ENCODE data around the gene CAMK2B. TPM values are rescaled to one million over a fixed set of nuclear protein-coding genes. Genes with fewer than 3 reads are reported as not detected.

The CAMK2B gene
- total RNA-seq, 1 donor from 2014 or later = 9.3 TPM

DNA sequence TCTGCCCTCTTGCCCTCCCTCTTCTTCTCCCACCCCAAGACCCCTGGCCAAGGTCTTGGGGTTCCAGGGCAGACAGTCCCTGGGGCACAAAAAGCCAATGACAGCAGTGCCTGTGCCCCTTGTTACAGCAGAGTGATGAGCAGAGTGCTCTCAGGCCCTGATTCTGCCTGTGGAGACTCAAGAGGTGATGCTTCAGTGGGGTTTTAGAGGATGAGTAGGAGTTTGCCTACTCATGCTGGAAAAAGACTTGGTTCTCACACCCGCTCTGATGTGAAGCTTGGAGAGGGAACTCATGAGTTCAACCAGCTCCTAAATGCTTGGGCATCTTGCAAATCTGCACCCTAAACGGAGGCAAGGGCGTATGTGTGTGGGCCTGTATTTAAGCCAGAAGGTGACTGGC is 58.2 kb downstream of the CAMK2B start:
- TF ChIP-seq CTCF (IDR thresholded peaks at IDR 0.05; ENCODE audit: unreplicated experiment) = no peak
- Mint-ChIP-seq H3K27me3 (peaks cover 16% of the 10 kb centered on the region), H3K36me3 (ENCODE audit: insufficient read depth) (no peaks in the 10 kb centered on the region), H3K9me3 (ENCODE audit: low read depth) (no peaks in the 10 kb centered on the region), H3K4me1 (ENCODE audit: low read depth) (no peaks in the 10 kb centered on the region), H3K27ac (no peak overlapping the region), H3K4me3 (ENCODE audit: low read depth) (no peak overlapping the region)
- DNase-seq (ENCODE audit: low spot score, unreplicated experiment) = no peak

- no peak for TF ChIP-seq CTCF (IDR thresholded peaks at IDR 0.05; ENCODE audit: unreplicated experiment)
- Mint-ChIP-seq H3K4me3 (ENCODE audit: low read depth) (no peak overlapping the region), H3K27me3 (peaks cover 16% of the 10 kb centered on the region), H3K36me3 (ENCODE audit: insufficient read depth) (no peaks in the 10 kb centered on the region), H3K9me3 (ENCODE audit: low read depth) (no peaks in the 10 kb centered on the region), H3K4me1 (ENCODE audit: low read depth) (no peaks in the 10 kb centered on the region), H3K27ac (no peak overlapping the region)
- no peak for DNase-seq (ENCODE audit: low spot score, unreplicated experiment)
These were observed 58.9 kb downstream of the CAMK2B start for GRCh38 chr7:44266526-44266925.

- no peak for DNase-seq (ENCODE audit: low spot score, unreplicated experiment)
- no peaks in the 10 kb centered on the region for H3K36me3 Mint-ChIP-seq (ENCODE audit: insufficient read depth)
- no peaks in the 10 kb centered on the region for H3K9me3 Mint-ChIP-seq (ENCODE audit: low read depth)
- no peak for TF ChIP-seq CTCF (IDR thresholded peaks at IDR 0.05; ENCODE audit: unreplicated experiment)
- H3K4me1 Mint-ChIP-seq (ENCODE audit: low read depth) = no peaks in the 10 kb centered on the region
- H3K27ac Mint-ChIP-seq = no peak overlapping the region
- H3K27me3 Mint-ChIP-seq = peaks cover 16% of the 10 kb centered on the region
- H3K4me3 Mint-ChIP-seq (ENCODE audit: low read depth) = no peak overlapping the region
These were observed 59.7 kb downstream of the CAMK2B start for GRCh38 chr7:44265728-44266127.

- Mint-ChIP-seq H3K4me1 (ENCODE audit: low read depth) (no peaks in the 10 kb centered on the region), H3K27me3 (peaks cover 16% of the 10 kb centered on the region), H3K4me3 (ENCODE audit: low read depth) (no peak overlapping the region), H3K36me3 (ENCODE audit: insufficient read depth) (no peaks in the 10 kb centered on the region), H3K27ac (no peak overlapping the region), H3K9me3 (ENCODE audit: low read depth) (no peaks in the 10 kb centered on the region)
- no peak for DNase-seq (ENCODE audit: low spot score, unreplicated experiment)
- TF ChIP-seq CTCF (IDR thresholded peaks at IDR 0.05; ENCODE audit: unreplicated experiment) = no peak
These were observed 61.0 kb downstream of the CAMK2B start for GRCh38 chr7:44264221-44264931.

DNA sequence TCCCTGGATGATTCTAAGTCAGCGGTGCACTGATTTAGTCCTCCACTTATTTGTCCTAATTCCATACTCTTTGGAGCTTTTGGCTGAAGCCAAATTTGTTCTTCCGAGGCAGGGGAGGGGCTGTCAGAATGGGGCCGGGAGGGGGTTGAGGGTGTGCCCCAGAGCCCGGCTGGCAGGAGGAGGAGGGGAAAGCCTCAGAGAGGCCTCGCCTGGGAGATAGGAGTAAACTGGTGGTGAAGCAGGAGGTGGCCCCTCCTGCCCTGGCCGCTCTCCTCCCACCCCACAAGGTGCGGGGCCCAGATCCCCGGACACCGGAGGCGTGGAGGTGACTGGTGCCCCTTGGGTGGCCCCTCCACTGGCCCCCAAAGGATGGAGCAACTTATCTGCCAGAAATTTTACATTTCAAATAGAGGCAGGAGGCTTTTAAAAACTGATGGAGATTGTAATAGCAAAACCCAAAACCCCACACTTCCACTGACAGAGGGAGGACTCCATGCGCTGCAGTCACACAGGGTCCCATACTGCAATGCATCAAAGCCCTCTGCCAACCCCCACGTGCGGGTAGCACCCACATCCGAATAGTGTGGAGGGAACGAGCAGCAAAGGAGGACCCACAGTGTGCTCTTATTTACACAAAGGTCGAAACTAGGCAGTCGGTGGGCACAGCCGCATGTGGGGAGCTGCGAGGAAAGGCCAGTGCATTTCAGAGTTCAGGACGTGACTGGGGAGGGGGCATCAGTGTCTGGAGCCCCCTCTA is 61.9 kb downstream of the CAMK2B start:
- Mint-ChIP-seq H3K27me3 (peaks cover 16% of the 10 kb centered on the region), H3K9me3 (ENCODE audit: low read depth) (no peaks in the 10 kb centered on the region), H3K4me1 (ENCODE audit: low read depth) (no peaks in the 10 kb centered on the region), H3K4me3 (ENCODE audit: low read depth) (no peak overlapping the region), H3K36me3 (ENCODE audit: insufficient read depth) (no peaks in the 10 kb centered on the region), H3K27ac (no peak overlapping the region)
- TF ChIP-seq CTCF (IDR thresholded peaks at IDR 0.05; ENCODE audit: unreplicated experiment) = no peak
- no peak for DNase-seq (ENCODE audit: low spot score, unreplicated experiment)

Data from progenitor cell of endocrine pancreas (in vitro differentiated cells).